ENCODE measurements around the gene CCT2. TPM values are rescaled to one million over a fixed set of nuclear protein-coding genes. Genes with fewer than 3 reads are reported as not detected.

Gene CCT2
- total RNA-seq (2022; extraction: Qiagen RNA extraction; ENCODE audit: low read depth) = 281 to 366 TPM (median 304 TPM) in 5 replicates

DNA sequence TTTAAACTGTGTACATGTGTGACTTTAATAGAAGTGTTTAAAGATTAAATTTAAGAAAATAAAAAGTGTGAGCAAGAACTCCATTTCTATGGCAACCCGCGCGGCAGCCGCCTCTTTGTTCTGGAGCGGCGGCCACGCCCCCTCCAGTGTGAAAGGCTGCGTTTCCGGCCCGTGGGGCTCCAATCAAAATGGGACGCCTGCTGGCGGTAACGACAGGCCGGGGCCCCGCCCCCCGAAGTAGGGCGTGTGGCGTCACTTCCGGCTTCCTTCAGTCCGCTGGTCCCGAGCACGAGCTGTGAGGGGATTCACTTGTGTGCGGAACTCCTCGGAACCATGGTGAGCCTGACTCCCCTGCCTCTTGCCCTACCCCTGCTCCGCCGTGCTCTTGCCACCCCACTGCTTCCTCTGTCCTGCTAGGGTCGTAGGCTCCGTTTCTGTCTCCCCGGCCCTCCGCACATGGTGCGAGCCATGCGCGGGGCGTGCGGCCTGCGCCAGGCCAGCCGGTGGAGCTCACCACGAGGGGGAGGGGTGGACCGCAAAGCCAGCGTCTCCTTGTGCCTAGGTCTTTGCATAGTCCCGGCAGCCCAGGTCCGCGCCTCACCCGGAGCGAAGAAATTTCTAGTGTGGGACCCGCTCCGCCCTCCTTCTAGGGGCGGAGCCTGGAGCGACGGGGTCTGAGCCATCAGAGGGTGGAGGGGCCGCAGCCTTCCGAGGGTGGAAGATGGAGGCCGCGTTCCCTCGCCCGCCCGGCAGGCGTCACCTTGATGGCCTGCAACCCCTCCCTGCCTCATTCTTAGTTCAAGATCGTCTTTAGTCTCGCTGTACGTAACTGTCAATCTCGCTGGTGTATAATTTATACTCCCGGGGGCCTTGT lies at the start of gene CCT2:
Gene CCT2 (plus strand): TSS at position 271 of the 874 bp plus-strand sequence. CDS start 63 bp downstream, at position 334.

DNA sequence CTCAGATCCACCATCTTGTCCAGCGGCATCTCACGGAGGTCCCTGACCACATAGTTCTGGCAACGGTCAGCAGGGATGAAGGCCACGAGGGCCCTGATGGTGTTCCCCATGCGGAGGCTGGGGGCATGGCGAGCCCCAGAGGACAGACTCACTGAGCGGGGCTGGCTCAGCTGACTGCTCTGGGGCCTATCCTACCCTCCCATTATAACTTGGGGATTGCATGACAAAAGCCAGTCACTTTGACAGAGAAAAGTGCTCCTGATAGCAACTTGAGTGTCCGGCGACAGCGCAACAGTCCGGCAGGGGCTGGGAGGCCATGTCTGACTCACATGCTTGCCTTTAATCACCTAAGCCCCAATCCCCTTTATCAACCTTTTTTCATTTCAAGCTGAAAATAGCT lies 25.5 kb downstream of the CCT2 start, which contains the start of gene LRRC10:
Gene LRRC10 (minus strand): TSS at position 179 of the 400 bp plus-strand sequence. CDS start 69 bp downstream, at position 110.

Other genes starting within 250 kb of the CCT2 start
- 0.09 to 3.0 TPM (median 0.45 TPM) in 3 of 5 replicates, not detected in the others for gene LYZ, start 237.1 kb upstream of the CCT2 start, total RNA-seq (2022; extraction: Qiagen RNA extraction; ENCODE audit: low read depth)
- 30.2 to 45.9 TPM (median 31.4 TPM) in 5 replicates for gene YEATS4, start 225.7 kb upstream of the CCT2 start, total RNA-seq (2022; extraction: Qiagen RNA extraction; ENCODE audit: low read depth)
- 7.7 to 13.6 TPM (median 11.5 TPM) in 5 replicates for gene FRS2, start 115.1 kb upstream of the CCT2 start, total RNA-seq (2022; extraction: Qiagen RNA extraction; ENCODE audit: low read depth)
- not detected in 5 replicates for gene LRRC10, start 25.4 kb downstream of the CCT2 start, total RNA-seq (2022; extraction: Qiagen RNA extraction; ENCODE audit: low read depth)
- 0.97 to 1.5 TPM (median 1.2 TPM) in 5 replicates for gene BEST3, start 113.8 kb downstream of the CCT2 start, total RNA-seq (2022; extraction: Qiagen RNA extraction; ENCODE audit: low read depth)
- gene RAB3IP, start 153.4 kb downstream of the CCT2 start, total RNA-seq (2022; extraction: Qiagen RNA extraction; ENCODE audit: low read depth) = 12.4 to 18.0 TPM (median 16.5 TPM) in 5 replicates
- gene MYRFL, start 239.8 kb downstream of the CCT2 start, total RNA-seq (2022; extraction: Qiagen RNA extraction; ENCODE audit: low read depth) = 0.10 to 0.31 TPM in 2 of 5 replicates, not detected in the others